GM19351 (cell line): ENCODE measurements around the gene UCP2.
"Not testable (repeated sequence)": the region's sequence is repeated elsewhere in the genome, so short reads cannot be mapped to it uniquely, and the experiment has no call there.

Source experiments
- ATAC-seq: cut with Tn5 transposase; IDR thresholded peaks from one replicate; pipeline ENCODE4 v1.9.1; 2021; ENCODE audit warnings: mild to moderate bottlenecking, moderate library complexity; ENCODE audit not compliant: unreplicated experiment

Gene UCP2

GRCh38 chr11:73996161-73996747 is 13.6 kb upstream of the UCP2 start:
- no peak for ATAC-seq

- no peak for ATAC-seq
Measured at GRCh38 chr11:73995731-73996130, 13.1 kb upstream of the UCP2 start.

- ATAC-seq: no peak
Measured at GRCh38 chr11:73995247-73995646, 12.6 kb upstream of the UCP2 start.

GRCh38 chr11:73991471-73992006 is 8.9 kb upstream of the UCP2 start:
- ATAC-seq: no peak

GRCh38 chr11:73990730-73991129 is 8.1 kb upstream of the UCP2 start:
- ATAC-seq: no peak

GRCh38 chr11:73989156-73989555 is 6.5 kb upstream of the UCP2 start:
- no peak for ATAC-seq

- no peak for ATAC-seq
Measured at GRCh38 chr11:73988227-73988626, 5.6 kb upstream of the UCP2 start.

GRCh38 chr11:73985661-73986060 is 3.0 kb upstream of the UCP2 start:
- ATAC-seq: not testable (repeated sequence)

- no peak for ATAC-seq
Measured at GRCh38 chr11:73983741-73984538, 1.3 kb upstream of the UCP2 start.

- ATAC-seq: peak; percentile 72
Measured at GRCh38 chr11:73982990-73983740, 522 bp upstream of the UCP2 start.

- ATAC-seq: no peak
Measured at GRCh38 chr11:73981051-73981805, 1.4 kb downstream of the UCP2 start.

- ATAC-seq: peak; percentile 51
Measured at GRCh38 chr11:73980001-73980961, 2.4 kb downstream of the UCP2 start.

GRCh38 chr11:73978576-73979086 is 4.0 kb downstream of the UCP2 start:
- no peak for ATAC-seq

GRCh38 chr11:73977856-73978519 is 4.7 kb downstream of the UCP2 start:
- no peak for ATAC-seq

GRCh38 chr11:73976451-73977151 is 6.0 kb downstream of the UCP2 start:
- no peak for ATAC-seq

GRCh38 chr11:73975479-73975757 is 7.2 kb downstream of the UCP2 start:
- ATAC-seq: no peak

GRCh38 chr11:73974604-73975478 is 7.8 kb downstream of the UCP2 start:
- ATAC-seq: no peak
